ENCODE data around the gene HCN4. TPM values are rescaled to one million over a fixed set of nuclear protein-coding genes. Genes with fewer than 3 reads are reported as not detected.

HCN4 gene
- total RNA-seq, 1 donor from 2014 or later, result not detected

DNA sequence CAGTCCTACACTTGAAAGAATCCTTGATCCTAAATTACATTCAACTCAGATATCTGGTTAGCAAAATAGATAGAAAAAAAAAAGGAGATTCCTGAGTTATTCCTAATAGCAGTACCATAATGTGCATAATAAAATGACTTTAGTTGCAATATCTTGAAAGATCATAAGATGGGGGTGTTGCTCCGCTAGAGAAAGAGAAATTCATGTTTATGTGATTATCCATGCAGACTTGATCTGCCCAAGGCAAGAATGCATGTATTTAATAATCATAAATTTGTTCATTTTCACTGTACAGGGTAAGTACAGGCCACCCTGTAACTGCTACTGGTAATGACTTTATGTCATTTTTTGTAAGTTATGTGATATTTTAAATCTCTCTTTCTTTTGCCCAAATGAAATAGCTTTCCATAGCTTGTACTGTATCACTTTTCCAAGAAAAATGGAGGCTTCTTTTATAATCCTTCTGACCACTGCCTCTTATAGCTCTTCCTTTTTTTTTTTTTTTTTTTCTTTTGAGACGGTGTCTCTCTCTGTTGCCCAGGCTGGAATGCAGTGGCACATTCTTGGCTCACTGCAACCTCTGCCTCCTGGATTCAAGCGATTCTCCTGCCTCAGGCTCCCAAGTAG is 84.6 kb downstream of the HCN4 start:
- no peak overlapping the region for H3K4me3 Mint-ChIP-seq (ENCODE audit: unreplicated experiment)
- no peaks in the 10 kb centered on the region for H3K27me3 Mint-ChIP-seq (ENCODE audit: unreplicated experiment)
- DNase-seq (ENCODE audit: extremely low spot score, unreplicated experiment), result no peak
- H3K36me3 Mint-ChIP-seq (ENCODE audit: unreplicated experiment), result peaks cover 15% of the 10 kb centered on the region
- no peak overlapping the region for H3K27ac Mint-ChIP-seq (ENCODE audit: unreplicated experiment)
- no peaks in the 10 kb centered on the region for H3K9me3 Mint-ChIP-seq (ENCODE audit: unreplicated experiment)
- peaks cover 20% of the 10 kb centered on the region for H3K4me1 Mint-ChIP-seq (ENCODE audit: unreplicated experiment)
- TF ChIP-seq, protein P1, sequence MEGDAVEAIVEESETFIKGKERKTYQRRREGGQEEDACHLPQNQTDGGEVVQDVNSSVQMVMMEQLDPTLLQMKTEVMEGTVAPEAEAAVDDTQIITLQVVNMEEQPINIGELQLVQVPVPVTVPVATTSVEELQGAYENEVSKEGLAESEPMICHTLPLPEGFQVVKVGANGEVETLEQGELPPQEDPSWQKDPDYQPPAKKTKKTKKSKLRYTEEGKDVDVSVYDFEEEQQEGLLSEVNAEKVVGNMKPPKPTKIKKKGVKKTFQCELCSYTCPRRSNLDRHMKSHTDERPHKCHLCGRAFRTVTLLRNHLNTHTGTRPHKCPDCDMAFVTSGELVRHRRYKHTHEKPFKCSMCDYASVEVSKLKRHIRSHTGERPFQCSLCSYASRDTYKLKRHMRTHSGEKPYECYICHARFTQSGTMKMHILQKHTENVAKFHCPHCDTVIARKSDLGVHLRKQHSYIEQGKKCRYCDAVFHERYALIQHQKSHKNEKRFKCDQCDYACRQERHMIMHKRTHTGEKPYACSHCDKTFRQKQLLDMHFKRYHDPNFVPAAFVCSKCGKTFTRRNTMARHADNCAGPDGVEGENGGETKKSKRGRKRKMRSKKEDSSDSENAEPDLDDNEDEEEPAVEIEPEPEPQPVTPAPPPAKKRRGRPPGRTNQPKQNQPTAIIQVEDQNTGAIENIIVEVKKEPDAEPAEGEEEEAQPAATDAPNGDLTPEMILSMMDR (IDR thresholded peaks at IDR 0.05), result peak; percentile 60

DNA sequence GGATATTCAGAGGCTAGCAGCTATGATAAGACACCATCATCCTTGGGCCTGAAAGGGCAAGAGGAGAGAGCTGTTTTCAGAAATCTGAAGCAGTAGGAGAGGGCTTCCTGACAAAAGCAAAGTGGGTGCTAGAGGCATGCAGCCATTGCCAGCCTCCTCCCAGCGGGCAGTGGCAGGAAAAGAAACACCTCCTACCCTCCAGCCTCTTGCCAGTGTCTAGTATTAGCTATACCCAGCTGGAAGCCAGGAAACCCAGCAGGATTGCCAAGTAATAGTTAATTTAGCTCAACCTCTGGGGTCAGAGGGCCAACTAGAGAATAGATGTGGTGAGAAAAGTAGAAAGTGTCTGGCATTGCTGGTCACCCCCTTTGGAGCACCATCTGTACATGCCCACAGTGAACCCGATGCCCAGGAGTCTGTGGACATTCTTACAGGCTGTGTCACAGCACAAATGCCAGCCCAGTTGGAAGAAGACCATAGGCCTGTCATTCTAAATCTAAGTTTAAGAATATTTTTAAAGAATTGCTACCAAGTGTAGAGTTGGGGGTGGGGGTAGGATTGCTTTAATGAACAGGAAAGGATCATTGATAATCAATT is 85.3 kb downstream of the HCN4 start:
- Mint-ChIP-seq H3K4me3 (ENCODE audit: unreplicated experiment) (no peak overlapping the region), H3K9me3 (ENCODE audit: unreplicated experiment) (no peaks in the 10 kb centered on the region), H3K27me3 (ENCODE audit: unreplicated experiment) (no peaks in the 10 kb centered on the region), H3K36me3 (ENCODE audit: unreplicated experiment) (peaks cover 10% of the 10 kb centered on the region), H3K4me1 (ENCODE audit: unreplicated experiment) (peaks cover 20% of the 10 kb centered on the region), H3K27ac (ENCODE audit: unreplicated experiment) (peak overlapping the region; percentile 24)
- TF ChIP-seq, protein P1 (IDR thresholded peaks at IDR 0.05), result no peak
- no peak for DNase-seq (ENCODE audit: extremely low spot score, unreplicated experiment)

DNA sequence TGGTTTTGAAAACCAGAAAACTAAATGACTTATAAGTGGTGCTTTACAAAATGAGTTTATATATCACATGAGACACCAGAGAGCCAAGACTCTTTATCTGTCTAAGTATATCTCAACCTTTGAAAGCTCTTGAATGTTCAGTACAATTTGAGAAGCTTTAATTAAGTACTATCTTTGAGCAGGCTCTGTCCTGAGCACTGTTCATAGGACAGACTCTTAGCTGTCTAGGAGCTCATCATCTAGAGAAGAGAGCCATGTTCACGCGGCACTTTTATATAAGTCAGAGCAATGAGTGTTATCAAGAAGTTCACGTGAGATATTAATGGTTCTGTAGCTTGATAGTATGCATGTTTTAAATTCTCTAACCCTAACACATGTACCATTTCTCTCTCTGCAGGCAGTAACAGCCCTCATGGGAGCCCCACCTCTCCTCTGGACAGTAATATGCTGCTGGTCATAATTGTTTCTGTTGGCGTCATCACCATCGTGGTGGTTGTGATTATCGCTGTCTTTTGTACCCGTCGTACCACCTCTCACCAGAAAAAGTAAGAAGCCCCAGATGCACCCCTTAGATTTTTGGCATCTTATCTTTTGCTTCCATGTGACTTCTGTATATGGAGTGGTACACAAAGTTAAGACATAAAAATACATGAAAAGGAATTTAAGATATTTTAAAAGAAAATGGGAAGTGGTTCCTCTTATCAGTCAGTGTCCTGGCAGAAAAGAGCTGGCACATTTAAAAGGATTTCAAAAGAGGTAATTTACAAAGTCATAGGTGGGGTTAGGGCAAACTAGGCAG is 86.0 kb downstream of the HCN4 start:
- Mint-ChIP-seq H3K27me3 (ENCODE audit: unreplicated experiment) (no peaks in the 10 kb centered on the region), H3K9me3 (ENCODE audit: unreplicated experiment) (no peaks in the 10 kb centered on the region), H3K36me3 (ENCODE audit: unreplicated experiment) (peaks cover 7% of the 10 kb centered on the region), H3K4me1 (ENCODE audit: unreplicated experiment) (peaks cover 20% of the 10 kb centered on the region), H3K4me3 (ENCODE audit: unreplicated experiment) (no peak overlapping the region), H3K27ac (ENCODE audit: unreplicated experiment) (no peak overlapping the region)
- DNase-seq (ENCODE audit: extremely low spot score, unreplicated experiment), result no peak
- TF ChIP-seq, protein P1 (IDR thresholded peaks at IDR 0.05), result no peak

DNA sequence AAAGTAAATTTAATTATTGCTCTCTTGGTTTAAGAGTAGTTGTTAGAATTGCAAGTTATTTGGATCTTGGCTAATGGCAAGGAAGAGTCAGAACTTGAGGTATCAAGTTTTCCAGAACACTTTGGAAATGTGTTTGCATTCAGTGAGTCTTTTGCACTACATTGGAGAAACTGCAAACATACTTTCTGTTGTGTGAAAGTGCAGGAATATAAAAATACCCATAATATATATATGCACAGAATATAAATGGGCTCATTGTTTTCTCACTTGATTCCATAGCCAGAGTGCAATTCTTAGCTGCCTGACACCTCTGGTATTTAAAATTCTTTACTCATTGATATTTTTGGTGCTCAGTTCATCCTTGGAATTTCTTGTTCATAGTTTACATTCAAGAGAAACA is 92.9 kb downstream of the HCN4 start:
- Mint-ChIP-seq H3K27ac (ENCODE audit: unreplicated experiment) (no peak overlapping the region), H3K4me1 (ENCODE audit: unreplicated experiment) (peaks cover 6% of the 10 kb centered on the region), H3K9me3 (ENCODE audit: unreplicated experiment) (no peaks in the 10 kb centered on the region), H3K27me3 (ENCODE audit: unreplicated experiment) (no peaks in the 10 kb centered on the region), H3K36me3 (ENCODE audit: unreplicated experiment) (peaks cover 2% of the 10 kb centered on the region), H3K4me3 (ENCODE audit: unreplicated experiment) (no peak overlapping the region)
- TF ChIP-seq, protein P1 (IDR thresholded peaks at IDR 0.05), result no peak
- DNase-seq (ENCODE audit: extremely low spot score, unreplicated experiment), result no peak
